ENCODE data around the gene NPNT.
"Not testable (repeated sequence)": the region's sequence is repeated elsewhere in the genome, so short reads cannot be mapped to it uniquely, and the experiment has no call there.

NPNT gene, protein sequence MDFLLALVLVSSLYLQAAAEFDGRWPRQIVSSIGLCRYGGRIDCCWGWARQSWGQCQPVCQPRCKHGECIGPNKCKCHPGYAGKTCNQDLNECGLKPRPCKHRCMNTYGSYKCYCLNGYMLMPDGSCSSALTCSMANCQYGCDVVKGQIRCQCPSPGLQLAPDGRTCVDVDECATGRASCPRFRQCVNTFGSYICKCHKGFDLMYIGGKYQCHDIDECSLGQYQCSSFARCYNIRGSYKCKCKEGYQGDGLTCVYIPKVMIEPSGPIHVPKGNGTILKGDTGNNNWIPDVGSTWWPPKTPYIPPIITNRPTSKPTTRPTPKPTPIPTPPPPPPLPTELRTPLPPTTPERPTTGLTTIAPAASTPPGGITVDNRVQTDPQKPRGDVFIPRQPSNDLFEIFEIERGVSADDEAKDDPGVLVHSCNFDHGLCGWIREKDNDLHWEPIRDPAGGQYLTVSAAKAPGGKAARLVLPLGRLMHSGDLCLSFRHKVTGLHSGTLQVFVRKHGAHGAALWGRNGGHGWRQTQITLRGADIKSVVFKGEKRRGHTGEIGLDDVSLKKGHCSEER

DNA sequence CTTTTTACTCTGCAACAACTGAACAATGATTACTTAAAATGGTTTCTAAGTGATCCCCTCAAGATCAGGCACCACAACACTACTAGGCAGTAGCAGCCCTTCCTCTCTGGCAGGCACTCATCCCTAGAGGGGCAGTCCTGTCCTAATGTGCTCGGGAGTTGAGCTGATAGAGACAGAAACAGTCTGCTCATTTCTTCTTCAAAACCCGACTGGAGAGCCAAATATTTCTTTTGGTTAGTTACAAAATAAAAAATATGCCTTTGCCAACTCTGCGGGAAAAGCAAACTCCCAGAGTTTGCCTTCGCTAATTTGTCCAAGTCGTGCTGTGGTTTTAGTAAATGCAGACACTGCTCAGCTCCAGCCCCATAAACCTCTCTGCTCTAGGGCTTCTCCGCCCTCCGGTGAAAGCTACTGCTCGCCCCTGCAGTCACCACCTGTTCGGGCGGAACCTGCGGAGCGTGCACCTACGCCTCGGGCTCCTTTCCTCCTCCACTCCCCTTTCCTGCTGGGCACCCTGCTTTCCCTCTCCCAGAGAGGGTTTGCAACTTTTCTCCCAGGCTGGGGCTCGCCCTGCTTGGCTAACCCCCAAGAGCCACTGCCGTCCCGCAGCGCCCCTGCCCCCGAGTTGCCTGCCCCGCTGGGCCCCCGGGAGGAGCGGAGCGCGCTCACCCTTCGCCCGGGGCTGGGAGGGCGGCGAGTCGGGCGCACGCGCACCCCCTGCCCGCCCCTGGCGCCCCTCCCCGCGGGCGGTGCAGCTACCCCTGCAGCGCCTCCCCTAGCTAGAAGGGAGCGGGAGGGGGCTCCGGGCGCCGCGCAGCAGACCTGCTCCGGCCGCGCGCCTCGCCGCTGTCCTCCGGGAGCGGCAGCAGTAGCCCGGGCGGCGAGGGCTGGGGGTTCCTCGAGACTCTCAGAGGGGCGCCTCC, at the start of gene NPNT:
NPNT (plus strand) TSS at position 812 of the 923 bp plus-strand sequence. CDS start 182 bp downstream, outside the sequence.
- peak in 1 of 2 experiments; percentile 46 for DNase-seq

DNA sequence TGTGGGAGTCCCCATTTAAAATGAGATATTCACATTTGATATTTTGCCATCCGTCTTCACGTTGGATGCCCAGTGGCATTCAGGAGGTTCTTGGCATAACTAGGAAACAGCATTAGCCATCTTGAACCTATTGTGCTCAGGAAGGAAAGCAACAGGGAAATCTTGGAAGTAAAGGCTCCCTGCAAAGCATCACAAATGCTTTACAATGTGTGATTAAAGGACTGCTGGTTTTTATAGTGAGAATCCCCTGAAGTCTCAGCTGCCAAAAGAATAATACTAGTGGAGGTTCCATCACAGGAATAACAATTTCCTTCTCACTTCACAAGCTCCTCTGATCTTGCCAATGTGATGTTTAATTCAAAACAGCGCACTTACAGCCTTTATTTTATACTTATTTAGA, 49.7 kb upstream of the NPNT start:
- DNase-seq: no peak

DNA sequence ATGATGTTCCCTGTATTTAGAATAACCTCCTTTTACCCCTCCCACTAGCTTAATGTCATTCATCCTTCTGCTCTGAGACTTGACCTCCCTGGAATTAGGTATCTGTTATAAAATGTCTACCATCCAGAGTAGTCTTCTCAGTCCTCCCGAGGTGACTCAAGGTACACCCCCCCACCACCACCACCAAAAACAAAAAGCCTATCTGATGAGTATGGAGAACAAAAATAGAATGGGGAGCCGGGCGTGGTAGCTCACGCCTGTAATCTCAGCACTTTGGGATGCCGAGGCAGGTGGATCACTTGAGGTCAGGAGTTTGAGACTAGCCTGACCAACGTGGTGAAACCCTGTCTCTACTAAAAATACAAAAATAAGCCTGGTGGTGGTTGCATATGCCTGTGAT, 46.9 kb upstream of the NPNT start:
- DNase-seq: not testable (repeated sequence)

DNA sequence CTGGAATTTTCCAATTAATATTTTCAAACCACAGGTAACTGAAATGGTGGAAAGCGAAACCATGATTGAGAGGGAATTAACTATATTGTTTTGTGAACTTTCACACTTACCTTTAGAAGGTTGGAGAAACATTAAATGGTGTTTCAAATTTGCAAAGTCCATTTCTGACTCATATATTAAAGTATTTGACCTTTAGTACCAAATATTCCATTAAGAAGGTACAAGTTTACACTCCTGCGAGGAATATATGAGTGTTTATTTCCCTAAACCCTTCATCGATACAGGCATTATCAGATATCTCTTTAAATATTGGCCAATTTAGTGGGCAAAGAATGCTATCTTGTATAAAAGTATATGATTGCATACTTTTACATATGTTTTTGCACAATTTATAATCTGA, 44.1 kb upstream of the NPNT start:
- DNase-seq: no peak

DNA sequence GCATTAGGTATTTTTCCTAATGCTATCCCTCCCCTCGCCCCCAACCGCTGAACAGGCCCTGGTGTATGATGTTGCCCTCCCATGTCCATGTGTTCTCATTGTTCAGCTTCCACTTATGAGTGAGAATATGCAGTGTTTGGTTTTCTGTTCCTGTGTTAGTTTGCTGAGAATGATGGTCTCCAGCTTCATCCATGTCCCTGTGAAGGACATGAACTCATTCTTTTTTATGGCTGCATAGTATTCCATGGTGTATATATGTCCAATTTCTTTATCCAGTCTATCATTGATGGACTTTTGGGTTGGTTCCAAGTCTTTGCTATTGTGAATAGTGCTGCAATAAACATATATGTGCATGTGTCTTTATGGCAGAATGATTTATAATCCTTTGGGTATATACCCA, 43.0 kb upstream of the NPNT start:
- not testable (repeated sequence) for DNase-seq

DNA sequence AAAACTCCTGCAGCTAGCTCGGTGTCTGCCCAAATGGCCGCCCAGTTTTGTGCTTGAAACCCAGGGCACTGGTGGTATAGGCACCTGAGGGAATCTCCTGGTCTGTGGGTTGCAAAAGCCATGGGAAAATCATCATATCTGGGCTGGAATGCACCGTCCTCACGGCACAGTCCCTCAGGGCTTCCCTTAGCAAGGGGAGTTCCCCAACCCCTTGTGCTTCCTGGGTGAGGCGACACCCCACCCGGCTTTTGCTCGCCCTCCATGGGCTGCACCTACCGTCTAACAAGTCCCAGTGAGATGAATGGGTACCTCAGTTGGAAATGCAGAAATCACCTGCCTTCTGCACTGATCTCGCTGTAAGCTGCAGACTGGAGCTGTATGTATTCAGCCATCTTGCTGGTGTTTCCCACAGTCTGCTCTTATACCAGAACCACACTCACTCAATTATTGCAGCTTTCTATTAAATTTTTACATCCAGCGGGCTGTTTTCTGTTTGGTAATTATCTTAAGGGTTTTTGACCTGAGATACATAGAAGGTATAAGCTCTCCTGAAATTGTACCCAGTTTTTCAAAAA, 36.7 kb upstream of the NPNT start:
- DNase-seq: no peak

DNA sequence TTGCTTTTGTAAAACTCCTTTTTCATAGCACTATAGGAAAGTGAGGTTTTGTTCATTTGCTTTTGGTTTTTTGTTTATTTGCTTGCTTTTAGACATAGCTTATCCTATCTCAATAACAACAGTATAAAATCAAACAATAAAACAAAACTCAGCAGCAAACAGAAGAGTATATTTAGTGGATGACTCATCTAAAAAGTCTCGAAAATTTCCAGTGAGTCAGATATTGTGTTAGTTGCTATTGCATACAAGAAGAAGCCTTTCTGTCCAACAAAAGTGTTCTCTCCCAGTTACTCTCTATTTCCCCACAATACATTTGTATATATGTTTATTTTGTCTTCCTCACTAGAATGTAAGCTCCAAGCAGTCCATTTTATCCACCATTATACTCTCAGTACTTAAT, 36.0 kb upstream of the NPNT start:
- no peak for DNase-seq

DNA sequence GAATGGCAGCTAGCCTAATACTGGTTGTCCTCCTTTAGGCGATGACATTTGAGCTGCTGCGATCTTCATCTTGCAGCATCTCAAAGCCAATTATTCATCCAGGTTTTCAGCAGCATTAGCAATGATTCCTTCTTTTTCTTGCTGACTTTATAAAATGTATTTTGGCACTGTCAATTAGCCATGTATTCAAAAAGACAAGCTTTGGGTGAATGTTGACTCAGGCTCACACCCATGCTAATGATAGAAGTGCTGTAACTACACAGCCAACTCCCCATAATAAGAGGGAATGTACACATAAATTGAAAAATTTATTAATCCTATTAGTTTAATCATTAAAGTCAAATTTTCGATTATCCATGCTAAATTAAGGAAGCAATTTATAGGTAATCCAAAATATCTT, 24.3 kb upstream of the NPNT start:
- DNase-seq: no peak

DNA sequence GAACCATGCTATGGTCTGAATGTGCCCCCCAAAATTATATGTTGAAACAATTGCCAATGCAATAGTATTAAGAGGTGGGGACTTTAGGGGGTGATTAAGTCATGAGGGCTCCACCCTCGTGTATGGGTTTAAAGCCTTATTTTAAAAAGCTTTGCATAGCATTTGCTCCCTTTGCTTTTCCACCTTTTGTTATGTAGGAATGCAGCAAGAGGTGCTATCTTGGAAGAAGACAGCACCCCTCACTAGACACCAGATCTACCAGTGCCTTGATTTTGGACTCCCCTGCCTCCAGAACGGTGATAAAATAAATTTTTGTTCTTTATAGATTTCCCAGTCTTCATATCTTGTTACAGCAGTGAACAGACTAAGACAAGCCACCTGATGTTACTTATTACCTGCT, 23.3 kb upstream of the NPNT start:
- DNase-seq: no peak

DNA sequence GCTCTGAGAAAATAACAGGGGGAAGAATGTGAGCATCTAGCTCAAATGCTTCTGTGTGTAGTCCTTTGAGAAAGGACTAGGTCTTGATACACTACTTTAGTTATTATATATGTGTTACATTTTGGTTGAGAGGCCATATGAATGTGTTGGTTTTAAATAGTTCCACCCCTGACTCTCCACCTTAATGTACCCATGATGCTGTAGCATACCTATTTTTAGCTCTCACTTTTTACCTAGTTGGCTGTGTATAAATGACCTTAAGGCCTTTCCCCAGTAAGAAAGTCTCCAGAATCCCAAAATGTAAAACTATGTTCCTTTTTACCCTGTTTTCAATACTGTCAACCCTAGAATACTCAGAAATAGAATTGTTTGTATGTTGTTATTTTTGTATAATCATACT, 20.0 kb upstream of the NPNT start:
- DNase-seq: no peak

DNA sequence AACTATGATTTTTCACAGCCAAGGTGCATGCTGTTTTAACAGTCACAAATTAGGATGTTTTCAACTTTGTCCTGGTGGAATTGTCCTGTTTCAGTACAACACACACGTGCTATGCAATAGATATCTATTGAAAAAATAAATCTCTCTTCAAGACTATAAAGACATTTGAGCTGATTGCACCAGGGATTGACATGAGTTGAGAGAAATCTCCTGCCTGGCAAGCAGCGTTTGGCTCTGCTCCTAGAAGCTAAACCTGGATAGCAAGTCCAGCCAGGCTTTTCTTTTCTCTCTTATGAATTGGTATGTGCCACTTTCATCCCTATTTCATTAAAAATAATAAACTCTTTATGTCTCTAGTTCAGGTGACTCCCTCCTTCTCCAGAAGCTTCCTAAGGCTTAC, 16.6 kb upstream of the NPNT start:
- DNase-seq: no peak

DNA sequence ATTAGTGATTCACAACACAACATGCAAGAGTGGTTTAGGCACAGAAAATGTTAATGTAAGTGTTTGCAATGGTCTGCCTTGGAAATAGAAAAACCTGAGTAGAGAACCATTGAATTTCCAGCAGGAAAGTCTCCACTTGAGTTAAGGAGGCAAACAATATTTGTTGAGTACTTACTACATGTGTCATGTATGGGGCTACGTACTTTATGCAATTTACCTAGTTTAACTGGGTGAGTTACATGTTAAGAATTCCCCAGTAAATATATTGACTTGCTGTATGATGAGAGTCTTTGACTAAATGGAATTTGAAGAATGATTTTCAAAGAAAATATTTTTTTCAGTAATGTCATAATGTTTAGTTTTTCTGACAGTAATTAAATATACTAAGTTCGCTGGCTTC, 7.8 kb upstream of the NPNT start:
- no peak for DNase-seq

DNA sequence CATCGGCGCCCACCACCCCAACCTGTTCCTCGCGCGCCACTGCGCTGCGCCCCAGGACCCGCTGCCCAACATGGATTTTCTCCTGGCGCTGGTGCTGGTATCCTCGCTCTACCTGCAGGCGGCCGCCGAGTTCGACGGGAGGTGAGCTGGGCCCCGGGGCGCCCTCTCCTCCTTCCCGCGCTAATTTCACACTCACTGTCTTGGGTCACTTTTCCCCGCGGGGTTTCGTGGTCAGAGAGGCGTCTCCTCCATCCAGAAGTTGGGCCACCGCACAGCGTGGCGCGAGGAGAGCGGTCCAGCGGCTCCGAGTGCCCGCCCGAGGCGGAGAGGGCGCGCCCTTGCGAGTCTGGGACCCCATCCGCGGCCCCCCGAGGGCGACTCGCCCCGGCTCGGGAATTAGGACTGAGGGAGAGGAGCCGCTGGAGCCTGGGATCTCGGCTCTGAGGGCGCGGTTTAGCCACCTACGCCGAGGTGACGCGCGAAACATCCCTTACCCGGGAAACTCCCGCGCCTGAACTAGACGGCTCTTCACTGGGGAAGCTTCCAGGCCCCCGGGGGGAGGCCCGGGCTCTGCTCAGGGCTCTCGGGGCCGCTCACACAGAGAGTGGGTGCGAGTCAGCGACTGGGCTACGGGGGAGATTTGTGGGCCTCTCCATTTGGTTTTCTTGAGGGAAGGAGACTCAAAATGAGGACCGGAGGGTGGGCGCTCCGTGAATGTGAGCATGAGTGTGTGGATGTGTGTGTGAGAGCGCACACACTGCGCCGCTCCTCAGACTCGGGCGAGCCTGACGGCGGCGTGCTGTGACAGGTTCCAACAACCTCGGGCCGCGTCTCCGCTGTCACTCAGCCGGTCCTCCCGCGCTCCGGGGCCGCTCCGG, 551 bp downstream of the NPNT start:
- DNase-seq: peak in 1 of 2 experiments; percentile 22

DNA sequence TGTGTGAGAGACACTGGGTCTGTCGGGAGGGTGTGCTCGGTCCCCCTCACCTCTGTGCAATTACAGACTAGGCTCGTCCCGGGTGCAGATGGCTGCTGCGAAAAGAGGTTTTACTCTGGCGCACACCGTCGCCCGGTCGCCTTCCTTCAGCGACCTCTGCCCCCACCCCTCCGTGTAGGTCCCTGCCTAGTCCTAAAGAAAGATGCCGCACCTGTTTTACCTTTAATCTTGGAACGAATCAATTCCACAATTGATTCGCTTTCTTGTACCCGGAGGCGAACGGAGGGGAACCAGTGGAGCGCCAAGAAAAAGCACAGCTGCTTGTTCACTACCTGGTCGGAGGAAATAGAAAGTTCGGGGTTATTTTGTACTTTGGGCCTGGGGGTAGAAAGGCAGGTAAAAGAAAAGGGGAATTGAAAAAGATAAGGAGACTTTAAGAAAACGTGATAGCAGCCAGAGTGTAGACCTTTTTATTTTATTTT, 1.2 kb downstream of the NPNT start:
- no peak for DNase-seq

DNA sequence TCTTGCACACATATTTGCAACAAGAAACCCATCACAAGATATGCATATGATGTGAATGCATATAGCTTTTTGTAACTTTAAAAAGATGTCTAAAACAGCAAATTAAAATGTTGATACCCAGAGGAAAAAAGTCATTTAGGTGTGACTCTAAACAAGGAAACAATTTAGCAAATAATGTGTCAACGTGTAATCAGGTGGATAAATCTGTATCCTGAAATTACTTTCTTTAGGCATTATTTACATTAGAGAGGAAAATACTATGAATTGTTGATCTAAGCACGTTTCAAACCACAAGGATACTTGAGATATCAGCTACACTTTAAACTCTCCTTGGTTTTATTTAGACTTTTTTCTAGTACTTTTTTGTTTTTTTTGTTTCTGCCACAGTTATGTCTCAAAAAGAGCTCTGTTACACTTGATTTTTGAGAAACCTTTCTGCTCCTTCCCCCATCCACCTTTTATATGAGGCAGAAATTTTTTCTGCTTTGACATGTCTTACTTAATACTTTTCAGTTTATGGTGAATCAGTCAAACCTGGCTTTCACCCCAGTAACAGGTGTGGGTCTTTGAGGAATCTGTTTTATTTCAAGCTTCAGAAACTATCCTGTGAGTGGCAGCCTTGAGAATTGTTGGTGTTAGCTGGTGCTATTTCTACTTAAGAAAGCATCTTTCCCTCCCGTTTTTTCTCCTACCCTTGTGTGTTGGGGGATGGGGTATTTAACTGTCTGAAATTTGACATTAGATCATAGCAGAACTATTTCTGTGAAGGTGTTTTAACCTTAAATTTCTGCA, 1.9 kb downstream of the NPNT start:
- no peak for DNase-seq

DNA sequence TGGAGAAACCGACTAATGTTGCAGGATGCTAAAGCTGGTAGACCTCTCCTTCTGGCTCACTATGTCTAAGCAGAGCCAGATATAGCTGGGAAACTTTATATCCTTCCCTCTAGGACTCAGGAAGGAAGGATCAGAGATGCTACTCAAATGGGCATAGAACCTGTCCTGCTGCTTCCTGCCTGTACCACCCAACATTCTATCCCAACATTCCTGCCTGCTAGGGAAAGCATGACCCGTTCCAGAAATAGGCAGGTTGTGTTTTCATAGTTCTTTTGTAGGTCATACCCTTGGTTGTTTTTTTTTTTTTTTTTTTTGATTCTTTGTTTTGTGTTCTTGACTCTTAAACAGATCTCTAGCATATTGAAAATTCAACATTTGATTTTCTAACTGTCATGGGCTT, 5.3 kb downstream of the NPNT start:
- no peak for DNase-seq

DNA sequence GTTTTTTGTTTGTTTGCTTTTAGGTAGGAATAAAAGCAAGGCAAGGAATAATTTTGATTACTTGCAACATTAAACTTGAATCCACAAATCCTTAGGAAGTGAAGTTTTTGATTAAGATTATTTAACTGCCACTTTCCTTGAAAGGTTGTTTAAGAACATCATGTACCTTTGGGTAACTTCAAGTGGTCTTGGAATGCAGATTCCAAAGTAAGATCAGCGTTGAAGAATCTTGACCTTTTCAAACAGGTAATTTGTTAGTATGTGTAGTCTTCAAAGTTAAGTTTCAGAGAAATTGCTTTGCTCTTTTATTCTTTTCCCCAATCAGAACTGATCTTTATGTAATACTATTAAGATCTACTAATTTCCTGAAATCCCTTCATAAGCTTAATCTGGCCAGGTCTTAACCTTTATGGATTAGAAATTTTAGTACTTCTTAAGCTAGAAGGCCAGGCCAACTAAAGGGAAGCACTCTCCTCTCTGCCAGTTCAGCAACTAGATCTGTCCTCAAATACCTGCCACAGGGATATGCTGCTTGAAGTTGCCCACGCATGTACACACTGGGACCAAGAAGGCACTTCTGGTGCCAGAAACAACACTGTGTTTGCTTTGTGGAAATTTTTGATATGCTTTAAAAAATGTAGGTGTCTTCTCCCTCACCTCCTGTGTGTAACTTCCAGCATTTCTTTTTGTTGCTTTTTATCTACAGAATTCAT, 7.4 kb downstream of the NPNT start:
- DNase-seq: no peak

DNA sequence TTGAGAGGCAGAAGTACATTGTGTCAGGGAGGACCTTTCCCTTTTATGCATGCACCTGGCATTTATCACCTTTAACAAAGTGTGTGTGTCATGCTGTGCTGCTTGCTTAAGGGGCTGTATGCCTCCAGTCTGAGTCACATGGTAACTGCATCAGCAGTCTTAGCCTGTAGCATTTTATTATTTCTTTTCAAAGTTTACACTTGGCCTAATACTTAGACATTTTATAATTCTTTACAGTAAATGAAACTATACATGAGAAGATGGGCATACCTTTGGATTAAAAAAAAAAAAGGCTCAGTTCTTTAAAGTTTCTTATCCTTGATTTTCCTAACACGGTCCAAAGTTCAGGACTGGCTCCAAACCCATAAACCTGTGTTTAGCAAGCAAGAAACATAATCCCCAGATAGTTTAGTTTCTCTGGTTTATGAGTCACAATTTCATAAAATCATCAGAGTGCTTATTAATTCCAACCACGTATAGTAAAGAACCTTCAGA, 14.6 kb downstream of the NPNT start:
- DNase-seq: no peak

DNA sequence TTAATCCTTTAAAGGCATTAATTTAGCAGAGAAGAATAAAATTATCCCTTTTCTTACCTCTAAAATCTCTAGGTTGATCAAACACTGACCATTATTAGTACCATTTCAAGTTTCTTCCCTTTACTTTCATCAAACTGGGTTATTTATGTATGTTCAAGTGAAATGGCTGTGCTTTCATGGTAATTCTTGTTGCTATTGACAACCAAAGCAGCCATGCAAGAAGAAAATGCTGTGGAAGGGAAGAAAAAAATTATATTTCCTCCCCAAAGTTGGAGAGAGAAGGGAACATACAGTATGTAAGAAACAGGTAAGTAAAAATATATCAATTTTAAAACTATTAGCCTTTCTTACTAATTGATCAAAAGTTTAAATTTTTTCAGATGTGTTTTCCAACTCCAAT, 16.2 kb downstream of the NPNT start:
- no peak for DNase-seq

DNA sequence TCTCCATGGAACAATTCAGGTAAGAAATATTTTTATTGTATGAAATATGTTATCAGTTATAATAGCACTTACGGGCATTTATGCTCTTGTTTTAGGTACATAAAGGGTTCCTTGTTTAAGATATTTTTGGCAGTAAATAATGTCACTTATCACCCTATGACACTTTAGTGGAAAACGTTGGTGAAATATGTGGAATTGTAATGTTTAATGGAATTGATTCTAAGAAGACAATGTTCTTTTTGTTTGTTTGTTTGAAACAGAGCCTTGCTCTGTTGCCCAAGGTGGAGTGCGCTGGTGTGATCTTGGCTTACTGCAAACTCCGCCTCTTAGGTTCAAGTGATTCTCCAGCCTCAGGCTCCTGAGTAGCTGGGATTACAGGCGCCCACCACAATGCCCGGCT, 17.4 kb downstream of the NPNT start:
- DNase-seq: no peak

All from NCI-H1930 (cell line).